GM12864 (cell line): Measurements from ENCODE around the gene KIF4A.
A peak's percentile ranks its signal among the peaks of the same experiment; 100 is the strongest.
"Not testable (repeated sequence)": the region's sequence is repeated elsewhere in the genome, so short reads cannot be mapped to it uniquely, and the experiment has no call there.

ENCODE experiments used
- DNase-seq: peaks from one replicate; pipeline ENCODE4 v3.0.0-alpha.2; 2011; ENCODE audit warnings: low read depth
- H3K4me3 ChIP-seq: 2 replicates; pipeline ENCODE4 v1.5.1; 2011; ENCODE audit warnings: mild to moderate bottlenecking, low read depth, low read length, control low read depth
- CTCF ChIP-seq: IDR thresholded peaks from 2 replicates; pipeline ENCODE4 v1.5.1; 2011; ENCODE audit warnings: low read depth, mild to moderate bottlenecking, moderate library complexity, low read length, control low read depth, inconsistent platforms; ENCODE audit errors: missing control alignments

KIF4A gene

GRCh38 chrX:70281951-70282350, 8.0 kb upstream of the KIF4A start, which contains the start of gene RAB41:
RAB41 (plus strand) TSS chrX:70282172; CDS start chrX:70282218, 46 bp downstream.
- no peak within 1 kb of the TSS for H3K4me3 ChIP-seq
- no peak for TF ChIP-seq CTCF
- no peak for DNase-seq

DNA sequence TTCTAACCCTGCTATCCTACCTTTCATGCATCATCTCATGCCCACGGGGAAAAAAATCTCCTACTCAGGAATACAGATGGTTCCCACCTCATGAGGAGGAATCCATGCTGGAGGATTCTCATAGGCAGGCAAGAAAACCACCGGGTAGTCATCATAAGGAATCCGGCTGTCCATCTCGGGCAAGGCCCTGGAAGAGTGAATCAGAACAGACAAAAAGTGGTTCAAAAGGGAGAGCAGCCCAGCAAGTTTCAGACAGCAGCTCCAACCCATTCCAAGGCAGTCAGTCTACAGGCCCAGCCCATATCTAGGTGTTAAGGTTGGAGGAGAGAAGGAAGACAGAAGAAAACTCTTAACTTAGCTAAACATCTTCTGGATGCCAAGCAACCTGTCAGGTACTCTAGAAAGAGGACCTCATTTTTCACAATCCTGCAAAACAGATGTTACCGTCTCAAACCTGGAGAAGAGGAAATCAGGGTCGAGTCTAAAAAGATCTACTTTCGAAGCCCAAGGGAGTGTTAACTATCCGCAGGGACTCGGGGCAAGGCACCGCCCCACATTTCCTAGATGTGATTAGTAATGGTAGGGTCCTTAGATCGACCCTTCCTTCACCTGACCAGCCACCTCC, 624 bp upstream of the KIF4A start:
- peak overlapping the region; percentile 80 for H3K4me3 ChIP-seq
- TF ChIP-seq CTCF, result no peak
- DNase-seq, result no peak

GRCh38 chrX:70292788-70293187, 2.9 kb downstream of the KIF4A start:
- TF ChIP-seq CTCF, result no peak
- H3K4me3 ChIP-seq, result no peak overlapping the region
- no peak for DNase-seq

DNA sequence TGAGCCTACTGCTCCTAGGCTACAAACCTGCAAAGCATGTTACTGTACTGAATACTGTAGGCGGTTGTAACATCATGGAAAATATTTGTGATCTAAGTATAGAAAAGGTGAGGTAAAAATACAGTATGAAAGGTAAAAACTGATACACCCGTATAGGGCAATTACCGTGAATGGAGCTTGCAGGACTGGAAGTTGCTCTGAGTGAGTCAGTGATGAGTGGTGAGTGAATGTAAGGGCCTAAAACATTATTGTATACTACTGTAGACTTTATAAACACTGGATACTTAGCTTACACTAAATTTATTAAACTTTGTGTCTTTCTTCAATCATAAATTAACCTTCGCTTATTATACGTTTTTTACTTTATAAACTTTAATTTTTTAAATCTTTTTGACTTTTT, 3.7 kb downstream of the KIF4A start:
- DNase-seq, result no peak
- H3K4me3 ChIP-seq, result no peak overlapping the region
- no peak for TF ChIP-seq CTCF

GRCh38 chrX:70301716-70302115, 11.8 kb downstream of the KIF4A start:
- TF ChIP-seq CTCF, result no peak
- no peak overlapping the region for H3K4me3 ChIP-seq
- DNase-seq, result no peak

- no peak overlapping the region for H3K4me3 ChIP-seq
- no peak for DNase-seq
- TF ChIP-seq CTCF, result no peak
Measured at GRCh38 chrX:70313503-70313902, 23.6 kb downstream of the KIF4A start.

DNA sequence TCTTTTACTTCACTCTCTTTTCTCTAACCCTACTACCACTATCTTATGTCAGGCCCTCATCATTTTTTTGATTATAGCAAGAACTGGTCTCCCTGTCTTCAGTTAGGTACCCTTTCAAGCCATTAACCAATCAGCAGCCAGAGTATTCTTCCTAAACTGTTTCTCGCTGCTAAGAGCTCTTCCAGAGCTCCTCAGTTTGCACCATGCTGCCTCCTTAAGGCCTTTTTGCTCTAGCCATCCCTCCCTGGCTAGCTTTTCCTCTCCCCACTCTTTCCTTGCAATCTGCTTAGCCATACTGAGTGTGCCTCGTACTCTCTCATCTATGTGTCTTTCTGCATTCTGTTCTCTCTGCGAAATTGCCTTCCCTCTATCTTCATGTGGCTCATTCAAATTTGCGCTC, 32.9 kb downstream of the KIF4A start:
- no peak overlapping the region for H3K4me3 ChIP-seq
- TF ChIP-seq CTCF, result no peak
- DNase-seq, result no peak

- not testable (repeated sequence) for H3K4me3 ChIP-seq, DNase-seq
Measured at GRCh38 chrX:70323628-70324027, 33.7 kb downstream of the KIF4A start.
